H1 (cell line): ENCODE results near the gene PPP2R3B. TPM values are rescaled to one million over a fixed set of nuclear protein-coding genes. Genes with fewer than 3 reads are reported as not detected.
A peak's percentile ranks its signal among the peaks of the same experiment; 100 is the strongest.

Experiments used
- CTCF ChIA-PET: fragments of 300-600 bp; sonication (Branson Sonifier 250); formaldehyde crosslinking; loops from one replicate; lab custom pipeline; 2021; ENCODE audit not compliant: partially characterized antibody; lab: Charles Lee
- POLR2A ChIA-PET: fragments of 300-600 bp; sonication (Branson Sonifier 250); formaldehyde crosslinking; loops from one replicate; lab custom pipeline; 2021; ENCODE audit warnings: inconsistent platforms; ENCODE audit not compliant: partially characterized antibody; lab: Charles Lee
- DNase-seq, 2 experiments: peaks; one replicate each; pipeline versions ENCODE4 v3.0.0 to v3.0.0-alpha.2; 2010 to 2022; ENCODE audit warnings: low spot score in 2 of 2, low read depth in 1 of 2, mixed read lengths in 1 of 2
- FAIRE-seq: peaks from 2 replicates; lab custom pipeline; 2011; peaks lifted over from hg19 to GRCh38; lab: Jason Lieb, UNC
- H2AFZ ChIP-seq: 2 replicates; pipeline ENCODE4 v1.8.1; 2012; ENCODE audit warnings: low read length, inconsistent platforms
- H2AK5ac ChIP-seq: 2 replicates; pipeline ENCODE4 v1.6.1; 2013; ENCODE audit warnings: low read depth, low read length
- H2BK120ac ChIP-seq: replicated peaks from 2 replicates; pipeline ENCODE3; 2013; ENCODE audit warnings: low read depth, low read length, inconsistent platforms
- H2BK12ac ChIP-seq: 2 replicates; pipeline ENCODE4 v1.6.1; 2013; ENCODE audit warnings: low read depth, low read length
- H2BK15ac ChIP-seq: 2 replicates; pipeline ENCODE4 v1.6.1; 2013; ENCODE audit warnings: low read length
- H2BK20ac ChIP-seq: 2 replicates; pipeline ENCODE4 v1.6.1; 2013; ENCODE audit warnings: low read length
- H2BK5ac ChIP-seq: 2 replicates; pipeline ENCODE4 v1.6.1; 2013; ENCODE audit warnings: low read depth, low read length
- H3K14ac ChIP-seq: 2 replicates; pipeline ENCODE4 v1.6.1; 2013; ENCODE audit warnings: inconsistent platforms; ENCODE audit not compliant: insufficient read length
- H3K18ac ChIP-seq: 2 replicates; pipeline ENCODE4 v1.6.1; 2013; ENCODE audit warnings: low read length; ENCODE audit errors: extremely low read depth
- H3K23ac ChIP-seq: 2 replicates; pipeline ENCODE4 v1.6.1; 2013; ENCODE audit warnings: inconsistent platforms; ENCODE audit not compliant: insufficient read length
- H3K23me2 ChIP-seq: 2 replicates; pipeline ENCODE4 v1.6.1; 2013; ENCODE audit warnings: low read depth, low read length
- H3K27ac ChIP-seq: 2 replicates; pipeline ENCODE4 v1.6.1; 2011; ENCODE audit warnings: low read depth, low read length, inconsistent platforms
- H3K27me3 ChIP-seq, 4 experiments: replicated peaks in 1 of 4; 1 replicate in 1 of 4; 2 replicates in 3 of 4; pipeline versions ENCODE4 v1.6.1 to v1.8.1; 2011 to 2013; ENCODE audit warnings: low read length in 3 of 4, mild to moderate bottlenecking in 3 of 4, inconsistent platforms in 2 of 4, mixed read lengths in 2 of 4, moderate library complexity in 1 of 4; ENCODE audit not compliant: control insufficient read depth in 3 of 4, insufficient read depth in 3 of 4; ENCODE audit errors: extremely low read depth in 1 of 4
- H3K36me3 ChIP-seq, 4 experiments: 2 replicates each; pipeline versions ENCODE4 v1.6.1 to v1.8.1; 2011 to 2013; ENCODE audit warnings: mild to moderate bottlenecking in 4 of 4, low read length in 3 of 4, moderate library complexity in 2 of 4, control low read depth in 1 of 4, inconsistent platforms in 1 of 4; ENCODE audit not compliant: insufficient read depth in 4 of 4, control insufficient read depth in 2 of 4
- H3K4ac ChIP-seq: replicated peaks from 2 replicates; pipeline ENCODE3; 2013; ENCODE audit warnings: low read length, low read depth, mixed read lengths, inconsistent platforms; ENCODE audit not compliant: insufficient read length
- H3K4me1 ChIP-seq, 4 experiments: replicated peaks in 1 of 4; 1 replicate in 1 of 4; 2 replicates in 3 of 4; pipeline versions ENCODE4 v1.6.1 to v1.8.1; 2011 to 2013; ENCODE audit warnings: low read length in 3 of 4, inconsistent platforms in 2 of 4, mixed read lengths in 1 of 4; ENCODE audit not compliant: insufficient read depth in 4 of 4, control insufficient read depth in 3 of 4
- H3K4me2 ChIP-seq, 2 experiments: 2 replicates each; pipeline versions ENCODE4 v1.6.1 to v1.8.1; 2011 to 2013; ENCODE audit warnings: low read depth in 2 of 2, low read length in 2 of 2, control low read depth in 1 of 2, inconsistent platforms in 1 of 2, mild to moderate bottlenecking in 1 of 2; ENCODE audit not compliant: insufficient read depth in 1 of 2
- H3K4me3 ChIP-seq, 4 experiments: fragments of 200-600, 300-600 bp in 1 of 4; sonication (generic), shearing (Covaris generic), sonication (Bioruptor Twin) in 1 of 4; 2 replicates each; pipeline versions ENCODE4 v1.5.1 to v1.8.1; 2011 to 2016; ENCODE audit warnings: low read length in 4 of 4, low read depth in 3 of 4, control low read depth in 2 of 4, inconsistent platforms in 2 of 4, mild to moderate bottlenecking in 2 of 4, mixed read lengths in 1 of 4, moderate library complexity in 1 of 4; ENCODE audit not compliant: insufficient read depth in 2 of 4; ENCODE audit errors: extremely low read depth in 1 of 4
- H3K56ac ChIP-seq: replicated peaks from 2 replicates; pipeline ENCODE3; 2013; ENCODE audit warnings: low read depth, mild to moderate bottlenecking, mixed read lengths, low read length, inconsistent platforms; ENCODE audit not compliant: insufficient read length
- H3K79me1 ChIP-seq: 2 replicates; pipeline ENCODE4 v1.6.1; 2013; ENCODE audit warnings: low read depth, low read length, control low read depth
- H3K79me2 ChIP-seq, 2 experiments: 2 replicates each; pipeline versions ENCODE4 v1.6.1 to v1.8.1; 2012 to 2013; ENCODE audit warnings: low read length in 2 of 2, mild to moderate bottlenecking in 2 of 2, inconsistent platforms in 1 of 2; ENCODE audit not compliant: insufficient read depth in 2 of 2, control insufficient read depth in 1 of 2
- H3K9ac ChIP-seq, 4 experiments: replicated peaks in 1 of 4; 1 replicate in 1 of 4; 2 replicates in 3 of 4; pipeline versions ENCODE4 v1.6.1 to v1.8.1; 2011 to 2013; ENCODE audit warnings: low read depth in 3 of 4, low read length in 3 of 4, control low read depth in 2 of 4, mild to moderate bottlenecking in 2 of 4, moderate library complexity in 2 of 4, inconsistent platforms in 1 of 4; ENCODE audit errors: extremely low read depth in 1 of 4
- H3K9me3 ChIP-seq, 2 experiments: 2 replicates each; pipeline versions ENCODE4 v1.6.1 to v1.8.1; 2012 to 2013; ENCODE audit warnings: mild to moderate bottlenecking in 2 of 2, moderate library complexity in 2 of 2, control low read depth in 1 of 2, inconsistent platforms in 1 of 2, low read depth in 1 of 2, low read length in 1 of 2, mixed read lengths in 1 of 2; ENCODE audit not compliant: insufficient read depth in 2 of 2
- H4K20me1 ChIP-seq, 2 experiments: replicated peaks in 1 of 2; 2 replicates each; pipeline versions ENCODE3 to v1.8.1; 2011 to 2013; ENCODE audit warnings: inconsistent platforms in 2 of 2, low read length in 2 of 2, mild to moderate bottlenecking in 1 of 2; ENCODE audit not compliant: insufficient read depth in 2 of 2, control insufficient read depth in 1 of 2
- H4K5ac ChIP-seq: 2 replicates; pipeline ENCODE4 v1.6.1; 2013; ENCODE audit warnings: low read length, low read depth, mixed read lengths, inconsistent platforms; ENCODE audit not compliant: insufficient read length
- H4K8ac ChIP-seq: 2 replicates; pipeline ENCODE4 v1.8.0; 2013; ENCODE audit warnings: mild to moderate bottlenecking, moderate library complexity, low read length, inconsistent platforms; ENCODE audit not compliant: insufficient read depth; ENCODE audit errors: extremely low read depth
- H4K91ac ChIP-seq: replicated peaks from 2 replicates; pipeline ENCODE3; 2013; ENCODE audit warnings: low read length, mixed read lengths, inconsistent platforms; ENCODE audit not compliant: insufficient read length
- CBX8 ChIP-seq: fragments of 300-800, 300-1000 bp; sonication (generic); IDR thresholded peaks from 2 replicates; pipeline ENCODE4 v1.7.1; 2016; ENCODE audit warnings: low read depth, low read length, borderline replicate concordance
- CREB1 ChIP-seq: IDR thresholded peaks from 2 replicates; pipeline ENCODE4 v1.6.1; 2012; ENCODE audit warnings: inconsistent platforms
- EZH2 ChIP-seq: fragments of 200-600 bp; sonication (generic); IDR thresholded peaks from 2 replicates; pipeline ENCODE4 v1.7.1; 2012; ENCODE audit warnings: low read depth, mild to moderate bottlenecking, moderate library complexity, low read length, inconsistent platforms; ENCODE audit not compliant: severe bottlenecking
- GABPA ChIP-seq: IDR thresholded peaks from 2 replicates; pipeline ENCODE4 v1.6.1; 2011; ENCODE audit warnings: mild to moderate bottlenecking, low read length, moderate library complexity, borderline replicate concordance; ENCODE audit not compliant: insufficient read depth
- KDM1A ChIP-seq: fragments of 200-600, 300-600 bp; sonication (generic); IDR thresholded peaks from 2 replicates; pipeline ENCODE4 v1.7.1; 2016; ENCODE audit warnings: mild to moderate bottlenecking, low read length, borderline replicate concordance
- KDM5A ChIP-seq: fragments of 200-600 bp; IDR thresholded peaks from 2 replicates; pipeline ENCODE4 v1.7.1; 2012; ENCODE audit warnings: mild to moderate bottlenecking, low read length, inconsistent platforms, mixed read lengths
- POLR2AphosphoS5 ChIP-seq: IDR thresholded peaks from 2 replicates; pipeline ENCODE4 v1.6.1; 2011; ENCODE audit warnings: low read depth, low read length
- SIN3A ChIP-seq, 2 experiments: IDR thresholded peaks in 1 of 2; conservative IDR thresholded peaks in 1 of 2; 2 replicates each; pipeline ENCODE4 v1.6.1; 2011 to 2012; ENCODE audit warnings: low read length in 2 of 2, improper control_type of control experiment in 1 of 2, low read depth in 1 of 2, mild to moderate bottlenecking in 1 of 2
- SIRT6 ChIP-seq: IDR thresholded peaks from one replicate; pipeline ENCODE4 v1.7.1; 2012; ENCODE audit warnings: low read length, inconsistent platforms
- SP4 ChIP-seq: IDR thresholded peaks from 2 replicates; pipeline ENCODE4 v1.6.1; 2012; ENCODE audit warnings: low read length, inconsistent platforms
- SUZ12 ChIP-seq: fragments of 200-600 bp; sonication (generic); IDR thresholded peaks from 2 replicates; pipeline ENCODE4 v1.6.1; 2012; ENCODE audit warnings: mild to moderate bottlenecking, inconsistent platforms, low read length, moderate library complexity, mixed read lengths
- TEAD4 ChIP-seq: IDR thresholded peaks from 2 replicates; pipeline ENCODE4 v1.6.1; 2012; ENCODE audit warnings: low read depth, low read length, inconsistent platforms, mixed read lengths
- WGBS, 2 experiments: shearing (Covaris generic) in 1 of 2; methylation state at CpG; one replicate each; pipeline versions ENCODE4 v1.1.6 to v1.1.7; 2013 to 2015; ENCODE audit warnings: low lambda C conversion rate in 2 of 2, mixed read lengths in 2 of 2, inconsistent platforms in 1 of 2, low coverage in 1 of 2, missing lambda C conversion rate in 1 of 2; ENCODE audit not compliant: insufficient replicate concordance in 2 of 2, insufficient coverage in 1 of 2, insufficient read length in 1 of 2; ENCODE audit errors: extremely low coverage in 1 of 2, missing lambda C conversion rate in 1 of 2; 5-methylcytosine and 5-hydroxymethylcytosine counted together
- polyA plus RNA-seq, 7 experiments: library from polyadenylated mRNA; depleted of rRNA in 3 of 7; stranded (reverse) in 5 of 7; unstranded in 2 of 7; fragments of >200 nt in 5 of 7; fragments of 200-250 nt in 2 of 7; gene quantifications; 1 replicate in 5 of 7; 2 replicates in 1 of 7; 4 replicates in 1 of 7; pipeline versions ENCODE4 v1.2.1 to v1.2.3, GENCODE V29; 2011 to 2013; ENCODE audit warnings: missing spikeins in 2 of 7, mixed read lengths in 2 of 7
- total RNA-seq: library from RNA; stranded (reverse); fragmentation: NEBNext Ultra II Directional; extraction: Animal tissue kit (Norgen Biotek cat#: 25700); gene quantifications from 2 replicates; pipeline ENCODE4 v1.2.1, GENCODE V29; 2021

The PPP2R3B gene
- total and polyA plus RNA-seq, 2 of the 8 experiments (the other 6 are each of a cell fraction or from before 2014, with no cell fraction given) = 47.6 to 86.7 TPM

DNA sequence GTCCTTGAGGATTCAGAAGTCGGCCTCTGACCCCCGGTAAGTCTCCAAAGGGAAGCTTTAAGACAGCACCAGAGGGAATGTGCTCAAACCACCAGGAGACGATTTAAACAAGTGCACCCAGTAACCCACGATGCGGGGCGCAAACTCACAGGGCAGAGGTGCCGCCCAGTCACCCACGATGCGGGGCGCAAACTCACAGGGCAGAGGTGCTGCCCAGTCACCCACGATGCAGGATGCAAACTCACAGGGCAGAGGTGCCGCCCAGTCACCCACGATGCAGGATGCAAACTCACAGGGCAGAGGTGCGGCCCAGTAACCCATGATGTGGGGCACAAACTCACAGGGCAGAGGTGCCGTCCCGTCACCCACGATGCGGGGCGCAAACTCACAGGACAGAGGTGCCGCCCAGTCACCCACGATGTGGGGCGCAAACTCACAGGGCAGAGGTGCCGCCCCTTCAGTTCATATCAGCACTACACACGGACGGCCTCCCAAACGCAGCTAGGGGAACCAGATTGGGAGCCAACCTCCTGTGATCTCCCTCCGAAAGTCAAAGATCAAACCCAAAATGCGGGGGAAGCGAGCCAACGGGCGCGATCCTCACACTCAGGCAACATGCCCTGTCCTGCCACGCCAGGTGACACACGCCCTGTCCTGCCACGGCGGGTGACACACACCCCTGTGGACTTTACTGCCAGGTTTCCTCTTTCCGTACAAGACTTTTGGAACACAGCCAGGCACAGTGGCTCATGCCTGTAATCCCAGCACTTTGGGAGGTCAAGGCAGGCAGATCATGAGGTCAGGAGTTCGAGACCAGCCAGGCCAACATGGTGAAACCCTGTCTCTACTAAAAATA is 11.3 kb downstream of the PPP2R3B start:
- no peaks in the 10 kb centered on the region for H3K36me3 ChIP-seq
- DNase-seq = no peak
- H4K5ac ChIP-seq = no peak overlapping the region
- no peak for FAIRE-seq
- no peak overlapping the region for H2AFZ ChIP-seq
- H3K23me2 ChIP-seq = peaks cover 13% of the 10 kb centered on the region; the same call in 1 of the 2 replicates
- H4K20me1 ChIP-seq = peaks cover 25 to 33% of the 10 kb centered on the region in 2 experiments
- H3K14ac ChIP-seq = no peak overlapping the region
- H3K18ac ChIP-seq = no peak overlapping the region
- ChIA-PET CTCF (no interaction called here), POLR2A (no interaction called here)
- H3K56ac ChIP-seq = no peak overlapping the region
- peaks cover 10 to 64% of the 10 kb centered on the region in 2 experiments for H3K79me2 ChIP-seq
- no peak overlapping the region for H2BK15ac ChIP-seq
- H2BK12ac ChIP-seq = 0 out of 2 replicates have a peak overlapping the region, but pooled peaks have one; percentile 7
- 90% methylated on average over 38 of the region's 38 CpGs; no CpG with 5 or more reads in 1 of the 2 experiments for WGBS, 2 experiments
- no peak overlapping the region for H4K91ac ChIP-seq
- peaks cover 0 to 23% (median 8%) of the 10 kb centered on the region in 4 experiments; a peak in 6 of 7 replicates for H3K4me1 ChIP-seq
- no peak overlapping the region for H3K23ac ChIP-seq
- H3K4ac ChIP-seq = no peak overlapping the region
- no peak overlapping the region; a peak in 2 of 7 replicates for H3K9ac ChIP-seq
- H2BK20ac ChIP-seq = no peak overlapping the region
- H3K4me2 ChIP-seq = peak overlapping the region; percentile 72 to 92; a peak in 3 of 4 replicates
- peaks cover 28% of the 10 kb centered on the region for H3K79me1 ChIP-seq
- H3K9me3 ChIP-seq = no peaks in the 10 kb centered on the region
- TF ChIP-seq TEAD4 (no peak), CBX8 (no peak), SIRT6 (no peak), KDM5A (no peak), POLR2AphosphoS5 (no peak), SUZ12 (no peak), SP4 (no peak), SIN3A (conservative IDR thresholded peaks at IDR 0.05 in 1 of 2, IDR thresholded peaks at IDR 0.05 in 1 of 2; ENCODE audit: low read depth in 1 of 2, low read length in 2 of 2) (no peak), KDM1A (no peak), EZH2 (no peak), GABPA (no peak), CREB1 (no peak)
- no peak overlapping the region for H2AK5ac ChIP-seq
- H2BK5ac ChIP-seq = no peak overlapping the region
- H3K27ac ChIP-seq = no peak overlapping the region
- no peak overlapping the region for H4K8ac ChIP-seq
- H3K4me3 ChIP-seq = peak overlapping the region in 1 of 4 experiments; percentile 64; a peak in 1 of 8 replicates
- peaks cover 0 to 22% (median 10%) of the 10 kb centered on the region in 4 experiments; a peak in 5 of 7 replicates for H3K27me3 ChIP-seq
- no peak overlapping the region for H2BK120ac ChIP-seq
